K562 (cell line): ENCODE results near the gene BAIAP2. TPM values are rescaled to one million over a fixed set of nuclear protein-coding genes. Genes with fewer than 3 reads are reported as not detected.

ENCODE experiments used
- ARHGAP35 ChIP-seq: fragments of 450-650 bp; IDR thresholded peaks from 2 replicates; pipeline ENCODE4 v1.6.1; 2018; ENCODE audit not compliant: partially characterized antibody
- COPS2 ChIP-seq: fragments of 450-650 bp; conservative IDR thresholded peaks from 2 replicates; pipeline ENCODE4 v1.6.1; 2016; ENCODE audit warnings: mild to moderate bottlenecking, moderate library complexity
- HMBOX1 ChIP-seq: sonication (generic); IDR thresholded peaks from 2 replicates; pipeline ENCODE4 v1.6.1; 2016
- MEF2D ChIP-seq: conservative IDR thresholded peaks from 2 replicates; pipeline ENCODE4 v1.6.1; 2016; ENCODE audit warnings: low read depth, missing genetic modification characterization, missing compliant biosample characterization
- MTF1 ChIP-seq: fragments of 250-450 bp; sonication (Bioruptor Pico); IDR thresholded peaks from 2 replicates; pipeline ENCODE4 v1.9.0; 2021; ENCODE audit warnings: moderate library complexity, mild to moderate bottlenecking, inconsistent platforms, borderline replicate concordance
- NFE2L1 ChIP-seq: fragments of 450-650 bp; IDR thresholded peaks from 2 replicates; pipeline ENCODE4 v1.6.1; 2016; ENCODE audit warnings: missing genetic modification characterization, low read depth, mild to moderate bottlenecking, missing compliant biosample characterization, moderate library complexity, borderline replicate concordance
- PTRF ChIP-seq: fragments of 450-650 bp; IDR thresholded peaks from 2 replicates; pipeline ENCODE4 v1.6.1; 2016; ENCODE audit warnings: mild to moderate bottlenecking, missing genetic modification characterization, missing compliant biosample characterization
- PURB ChIP-seq: sonication (generic); formaldehyde crosslinking; IDR thresholded peaks from 2 replicates; pipeline ENCODE4 v1.9.0; 2021; ENCODE audit warnings: low read depth, mild to moderate bottlenecking, missing genetic modification reagents
- PYGO2 ChIP-seq: fragments of 450-650 bp; IDR thresholded peaks from 2 replicates; pipeline ENCODE4 v1.6.1; 2016; ENCODE audit warnings: mild to moderate bottlenecking, missing genetic modification characterization, moderate library complexity, missing compliant biosample characterization
- STAT5A ChIP-seq: IDR thresholded peaks from 2 replicates; pipeline ENCODE4 v1.6.1; 2012; ENCODE audit warnings: low read length, inconsistent platforms, borderline replicate concordance
- TEAD1 ChIP-seq, 2 experiments: fragments of 450-650 bp in 1 of 2; sonication (generic) in 1 of 2; formaldehyde crosslinking; IDR thresholded peaks; 2 replicates each; pipeline versions ENCODE4 v1.4.0 to v1.8.0; 2020 to 2022; ENCODE audit warnings: mild to moderate bottlenecking in 2 of 2, missing genetic modification reagents in 1 of 2
- ZBTB43 ChIP-seq: sonication (generic); formaldehyde crosslinking; IDR thresholded peaks from 2 replicates; pipeline ENCODE4 v1.8.0; 2023; ENCODE audit warnings: mild to moderate bottlenecking, missing genetic modification reagents
- ZC3H8 ChIP-seq: fragments of 450-650 bp; IDR thresholded peaks from 2 replicates; pipeline ENCODE4 v1.6.1; 2017
- ZNF197 ChIP-seq: fragments of 200-800 bp; sonication (Bioruptor generic); IDR thresholded peaks from 2 replicates; pipeline ENCODE4 v1.6.1; 2016; ENCODE audit warnings: low read depth, missing genetic modification characterization, missing compliant biosample characterization
- ZNF212 ChIP-seq: fragments of 450-650 bp; formaldehyde crosslinking; IDR thresholded peaks from 2 replicates; pipeline ENCODE4 v1.4.0; 2020; ENCODE audit warnings: mild to moderate bottlenecking
- polyA plus RNA-seq, 8 experiments: library from polyadenylated mRNA; depleted of rRNA in 4 of 8; stranded (reverse) in 5 of 8; unstranded in 3 of 8; fragments of >200 nt; fragmentation: Nextera tagmentation in 2 of 8; fragmentation: Illumina TruSeq in 1 of 8; extraction: Ambion mirVana in 2 of 8; extraction: Trizol in 1 of 8; gene quantifications; 2 replicates each; pipeline versions ENCODE4 v1.2.1 to v1.2.3, GENCODE V29; 2011 to 2014; ENCODE audit warnings: inconsistent platforms in 1 of 8, missing spikeins in 1 of 8
- total RNA-seq, 7 experiments: library from RNA; depleted of rRNA in 6 of 7; stranded (reverse); fragments of >200 nt in 6 of 7; fragmentation: Illumina TruSeq in 2 of 7; extraction: Trizol in 2 of 7; gene quantifications; 2 replicates each; pipeline versions ENCODE4 v1.2.1 to v1.2.3, GENCODE V29; 2011 to 2021; ENCODE audit warnings: low replicate concordance in 1 of 7
- TF ChIP-seq, protein P1 (sequence below): fragments of 450-650 bp; formaldehyde crosslinking; IDR thresholded peaks from 2 replicates; pipeline ENCODE4 v1.4.0; 2020; ENCODE audit warnings: mild to moderate bottlenecking
- TF ChIP-seq, protein P2 (sequence below): fragments of 250-450 bp; sonication (Bioruptor Pico); IDR thresholded peaks from 2 replicates; pipeline ENCODE4 v1.4.0; 2020; ENCODE audit warnings: mild to moderate bottlenecking, moderate library complexity
- TF ChIP-seq, protein P3 (sequence below): fragments of 450-650 bp; IDR thresholded peaks from 2 replicates; pipeline ENCODE4 v1.6.1; 2016; ENCODE audit warnings: antibody characterized with exemption
- TF ChIP-seq, protein P4 (sequence below): fragments of 250-450 bp; sonication (Bioruptor Pico); IDR thresholded peaks from 2 replicates; pipeline ENCODE4 v1.5.0; 2020; ENCODE audit warnings: mild to moderate bottlenecking

The BAIAP2 gene
- total and polyA plus RNA-seq, 9 of the 15 experiments (the other 6 are each of a cell fraction or from before 2014, with no cell fraction given) = 2.3 to 51.6 (median 18.4) TPM

DNA sequence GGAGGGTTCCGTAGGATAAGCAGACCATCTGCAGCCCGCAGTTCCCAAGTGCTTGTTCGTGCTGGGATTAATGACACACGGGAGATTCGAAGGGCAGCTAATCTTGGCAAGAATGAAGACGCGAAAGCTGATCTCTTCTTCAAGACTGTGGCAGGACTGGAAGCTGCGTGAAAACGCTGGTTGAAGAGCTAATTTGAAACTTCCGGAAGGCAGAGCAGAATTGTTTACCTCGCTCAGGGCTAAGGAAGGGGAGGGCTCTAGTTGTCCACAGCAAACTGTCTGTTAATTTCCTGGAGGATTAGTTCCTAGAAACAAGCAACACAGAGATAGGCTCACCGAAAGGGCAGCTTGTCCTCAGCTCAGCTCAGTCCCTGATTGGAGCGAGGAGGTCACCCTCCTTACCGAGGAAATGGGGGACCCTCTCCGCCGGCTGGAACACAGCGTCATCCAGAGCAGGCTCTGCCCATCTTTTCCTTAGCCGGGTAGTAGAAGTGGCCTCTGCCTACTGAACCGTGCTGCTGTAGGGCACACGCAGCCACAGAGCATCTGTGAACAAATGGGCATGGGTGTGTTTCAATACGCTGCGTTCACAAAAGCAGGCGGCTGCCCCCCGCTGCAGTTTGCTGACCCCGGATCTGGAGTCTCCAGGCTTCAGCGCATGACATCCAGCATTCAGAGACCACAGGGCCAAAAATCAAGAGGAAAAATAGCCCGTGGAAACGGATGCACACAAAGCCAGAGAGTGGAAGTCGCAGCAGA is 16.7 kb upstream of the BAIAP2 start (continued):
- TF ChIP-seq ZNF197 (CRISPR knock-in tag) (no peak), HMBOX1 (peak; percentile 91), ZNF212 (CRISPR knock-in tag) (no peak), PYGO2 (tag) (no peak), MEF2D (tag) (no peak; the same call in 1 of the 2 replicates), ARHGAP35 (no peak), STAT5A (peak; percentile 62), MTF1 (CRISPR knock-in tag) (no peak), TEAD1 (CRISPR knock-in tag; IDR thresholded peaks at IDR 0.05) (peak; percentile 3 to 20; a peak in 1 of 4 replicates), ZBTB43 (CRISPR knock-in tag) (no peak), PTRF (tag) (no peak), PURB (CRISPR knock-in tag) (no peak), ZC3H8 (no peak), NFE2L1 (tag) (no peak), COPS2 (no peak)
- TF ChIP-seq, protein P1, sequence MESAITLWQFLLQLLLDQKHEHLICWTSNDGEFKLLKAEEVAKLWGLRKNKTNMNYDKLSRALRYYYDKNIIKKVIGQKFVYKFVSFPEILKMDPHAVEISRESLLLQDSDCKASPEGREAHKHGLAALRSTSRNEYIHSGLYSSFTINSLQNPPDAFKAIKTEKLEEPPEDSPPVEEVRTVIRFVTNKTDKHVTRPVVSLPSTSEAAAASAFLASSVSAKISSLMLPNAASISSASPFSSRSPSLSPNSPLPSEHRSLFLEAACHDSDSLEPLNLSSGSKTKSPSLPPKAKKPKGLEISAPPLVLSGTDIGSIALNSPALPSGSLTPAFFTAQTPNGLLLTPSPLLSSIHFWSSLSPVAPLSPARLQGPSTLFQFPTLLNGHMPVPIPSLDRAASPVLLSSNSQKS (CRISPR knock-in tag) = no peak
- TF ChIP-seq, protein P2, sequence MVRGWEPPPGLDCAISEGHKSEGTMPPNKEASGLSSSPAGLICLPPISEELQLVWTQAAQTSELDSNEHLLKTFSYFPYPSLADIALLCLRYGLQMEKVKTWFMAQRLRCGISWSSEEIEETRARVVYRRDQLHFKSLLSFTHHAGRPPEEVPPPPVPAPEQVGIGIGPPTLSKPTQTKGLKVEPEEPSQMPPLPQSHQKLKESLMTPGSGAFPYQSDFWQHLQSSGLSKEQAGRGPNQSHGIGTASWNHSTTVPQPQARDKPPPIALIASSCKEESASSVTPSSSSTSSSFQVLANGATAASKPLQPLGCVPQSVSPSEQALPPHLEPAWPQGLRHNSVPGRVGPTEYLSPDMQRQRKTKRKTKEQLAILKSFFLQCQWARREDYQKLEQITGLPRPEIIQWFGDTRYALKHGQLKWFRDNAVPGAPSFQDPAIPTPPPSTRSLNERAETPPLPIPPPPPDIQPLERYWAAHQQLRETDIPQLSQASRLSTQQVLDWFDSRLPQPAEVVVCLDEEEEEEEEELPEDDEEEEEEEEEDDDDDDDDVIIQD (CRISPR knock-in tag) = no peak
- TF ChIP-seq, protein P3, sequence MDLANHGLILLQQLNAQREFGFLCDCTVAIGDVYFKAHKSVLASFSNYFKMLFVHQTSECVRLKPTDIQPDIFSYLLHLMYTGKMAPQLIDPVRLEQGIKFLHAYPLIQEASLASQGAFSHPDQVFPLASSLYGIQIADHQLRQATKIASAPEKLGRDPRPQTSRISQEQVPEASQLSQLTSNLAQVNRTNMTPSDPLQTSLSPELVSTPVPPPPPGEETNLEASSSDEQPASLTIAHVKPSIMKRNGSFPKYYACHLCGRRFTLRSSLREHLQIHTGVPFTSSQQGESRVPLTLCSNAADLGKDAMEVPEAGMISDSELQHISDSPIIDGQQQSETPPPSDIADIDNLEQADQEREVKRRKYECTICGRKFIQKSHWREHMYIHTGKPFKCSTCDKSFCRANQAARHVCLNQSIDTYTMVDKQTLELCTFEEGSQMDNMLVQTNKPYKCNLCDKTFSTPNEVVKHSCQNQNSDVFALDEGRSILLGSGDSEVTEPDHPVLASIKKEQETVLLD = no peak
- TF ChIP-seq, protein P4, sequence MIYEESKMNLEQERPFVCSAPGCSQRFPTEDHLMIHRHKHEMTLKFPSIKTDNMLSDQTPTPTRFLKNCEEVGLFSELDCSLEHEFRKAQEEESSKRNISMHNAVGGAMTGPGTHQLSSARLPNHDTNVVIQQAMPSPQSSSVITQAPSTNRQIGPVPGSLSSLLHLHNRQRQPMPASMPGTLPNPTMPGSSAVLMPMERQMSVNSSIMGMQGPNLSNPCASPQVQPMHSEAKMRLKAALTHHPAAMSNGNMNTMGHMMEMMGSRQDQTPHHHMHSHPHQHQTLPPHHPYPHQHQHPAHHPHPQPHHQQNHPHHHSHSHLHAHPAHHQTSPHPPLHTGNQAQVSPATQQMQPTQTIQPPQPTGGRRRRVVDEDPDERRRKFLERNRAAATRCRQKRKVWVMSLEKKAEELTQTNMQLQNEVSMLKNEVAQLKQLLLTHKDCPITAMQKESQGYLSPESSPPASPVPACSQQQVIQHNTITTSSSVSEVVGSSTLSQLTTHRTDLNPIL = no peak
